Panc1 (cell line): ENCODE results near the gene MRPS27. TPM values are rescaled to one million over a fixed set of nuclear protein-coding genes. Genes with fewer than 3 reads are reported as not detected.

Experiments used
- ATAC-seq: fragments of 200-7000 bp; cut with Tn5 transposase; 2 replicates; pipeline ENCODE4 v1.9.1; 2020; ENCODE audit warnings: mild to moderate bottlenecking, moderate library complexity
- BruUV-seq: library from RNA; stranded (reverse); fragments of 400-500 nt; replicated peaks from 2 replicates; lab custom pipeline; 2021; lab: Mats Ljungman, UMichigan
- CTCF ChIA-PET: fragments of 300-600 bp; sonication (Branson Sonifier 250); formaldehyde crosslinking; loops from one replicate; lab custom pipeline; 2022; ENCODE audit warnings: antibody characterized with exemption; lab: Charles Lee
- POLR2A ChIA-PET: fragments of 300-600 bp; sonication (Branson Sonifier 250); formaldehyde crosslinking; loops from one replicate; lab custom pipeline; 2022; ENCODE audit warnings: antibody characterized with exemption; lab: Charles Lee
- DNase-seq: peaks from one replicate; pipeline ENCODE4 v3.0.0-alpha.2; 2010; ENCODE audit warnings: low read depth, low spot score
- H3K27ac ChIP-seq: 2 replicates; pipeline ENCODE4 v1.5.1; 2011; ENCODE audit warnings: mild to moderate bottlenecking, low read length, inconsistent platforms
- H3K27me3 ChIP-seq: fragments of 200-500 bp; sonication (Bioruptor generic); 2 replicates; pipeline ENCODE4 v1.6.0; 2014; ENCODE audit warnings: low read length, inconsistent platforms; ENCODE audit not compliant: control insufficient read depth, insufficient read depth
- H3K36me3 ChIP-seq: fragments of 200-500 bp; sonication (Bioruptor generic); 2 replicates; pipeline ENCODE4 v1.5.1; 2014; ENCODE audit warnings: inconsistent platforms, mild to moderate bottlenecking, low read length, moderate library complexity; ENCODE audit not compliant: control insufficient read depth, insufficient read depth
- H3K4me1 ChIP-seq: 2 replicates; pipeline ENCODE4 v1.5.1; 2011; ENCODE audit warnings: inconsistent platforms, mild to moderate bottlenecking, low read length, moderate library complexity; ENCODE audit not compliant: control insufficient read depth, insufficient read depth
- H3K4me3 ChIP-seq, 2 experiments: 2 replicates each; pipeline ENCODE4 v1.5.1; 2011 to 2012; ENCODE audit warnings: low read depth in 2 of 2, low read length in 2 of 2, mild to moderate bottlenecking in 2 of 2, inconsistent platforms in 1 of 2, moderate library complexity in 1 of 2
- H3K9me3 ChIP-seq: fragments of 200-500 bp; sonication (Bioruptor generic); 2 replicates; pipeline ENCODE4 v1.5.1; 2014; ENCODE audit warnings: low read depth, mild to moderate bottlenecking, inconsistent platforms, low read length, moderate library complexity; ENCODE audit not compliant: control insufficient read depth, insufficient read depth
- CTCF ChIP-seq: fragments of 450-650 bp; IDR thresholded peaks from 2 replicates; pipeline ENCODE4 v1.5.1; 2017; ENCODE audit warnings: mild to moderate bottlenecking
- POLR2AphosphoS5 ChIP-seq: IDR thresholded peaks from 2 replicates; pipeline ENCODE4 v1.6.1; 2012; ENCODE audit warnings: mild to moderate bottlenecking, low read depth, low read length, moderate library complexity
- REST ChIP-seq, 2 experiments: IDR thresholded peaks; 2 replicates each; pipeline ENCODE4 v1.6.1; 2011 to 2012; ENCODE audit warnings: low read depth in 2 of 2, control low read depth in 1 of 2, low read length in 1 of 2, mild to moderate bottlenecking in 1 of 2, moderate library complexity in 1 of 2; ENCODE audit not compliant: insufficient read depth in 1 of 2
- SIN3A ChIP-seq: IDR thresholded peaks from 2 replicates; pipeline ENCODE4 v1.6.1; 2012; ENCODE audit warnings: low read depth, mild to moderate bottlenecking, low read length, moderate library complexity, borderline replicate concordance; ENCODE audit not compliant: insufficient read depth
- TCF7L2 ChIP-seq: IDR thresholded peaks from 2 replicates; pipeline ENCODE4 v1.6.1; 2011; ENCODE audit warnings: mild to moderate bottlenecking, low read depth, low read length, inconsistent platforms
- in situ Hi-C: cut with HindIII; loops from 2 replicates; pipeline ENCODE4 v1.10.0; 2016; ENCODE audit warnings: low sequenced_read_pairs, low pct_unique_long_range_greater_than_20kb
- intact Hi-C: fragments of 100-400 bp; cut with micrococcal nuclease; formaldehyde crosslinking; loops from one replicate; pipeline ENCODE4 v1.10.0; 2022; ENCODE audit not compliant: unreplicated experiment
- total RNA-seq: library from RNA; stranded (reverse); gene quantifications from one replicate; pipeline ENCODE4 v1.2.1, GENCODE V29; 2021; ENCODE audit not compliant: unreplicated experiment

The MRPS27 gene
- total RNA-seq, 1 experiment from 2014 or later: 67.2 TPM

DNA sequence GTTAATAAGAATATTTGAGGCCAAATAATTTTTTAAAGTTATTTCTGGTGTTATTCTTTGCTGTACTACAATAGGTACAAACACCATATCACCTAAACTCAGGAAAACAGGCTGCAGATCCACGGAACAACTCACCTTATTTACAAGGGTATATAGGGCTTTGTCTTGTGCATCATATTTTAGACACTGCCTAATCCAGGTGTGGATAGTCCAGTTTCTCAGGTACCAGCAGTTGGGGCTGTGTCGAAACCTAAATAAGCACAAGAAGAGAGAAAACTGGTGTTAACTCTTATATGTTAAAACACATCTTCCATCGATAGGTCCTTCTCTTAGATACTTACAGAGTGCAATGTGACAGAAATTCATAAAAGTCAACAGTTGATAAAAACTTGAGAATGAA is 82.2 kb downstream of the MRPS27 start:
- peaks cover 9% of the 10 kb centered on the region; the same call in 1 of the 2 replicates for H3K36me3 ChIP-seq
- ATAC-seq (no peak), DNase-seq (no peak)
- in situ Hi-C loops: no loop called here
- H3K27ac ChIP-seq: no peak overlapping the region
- ChIA-PET CTCF (no interaction called here), POLR2A (no interaction called here)
- no peaks in the 10 kb centered on the region for H3K9me3 ChIP-seq
- no peaks in the 10 kb centered on the region for H3K27me3 ChIP-seq
- no peaks in the 10 kb centered on the region; the same call in 1 of the 2 replicates for H3K4me1 ChIP-seq
- no TSS peak for BruUV-seq
- no peak for TF ChIP-seq TCF7L2
- TF ChIP-seq CTCF: no peak
- no peak for TF ChIP-seq POLR2AphosphoS5
- no peak for TF ChIP-seq REST (IDR thresholded peaks at IDR 0.05; ENCODE audit: insufficient read depth in 1 of 2, low read depth in 2 of 2, low read length in 1 of 2)
- no peak for TF ChIP-seq SIN3A
- intact Hi-C loops: no loop called here
- H3K4me3 ChIP-seq: no peak overlapping the region

- no peak overlapping the region for H3K4me3 ChIP-seq
- no TSS peak for BruUV-seq
- in situ Hi-C loops (no loop called here), intact Hi-C loops (no loop called here)
- H3K4me1 ChIP-seq: no peaks in the 10 kb centered on the region; the same call in 1 of the 2 replicates
- peaks cover 9% of the 10 kb centered on the region; the same call in 1 of the 2 replicates for H3K36me3 ChIP-seq
- no peak for ATAC-seq
- H3K27me3 ChIP-seq: no peaks in the 10 kb centered on the region
- no peak for DNase-seq
- no peak overlapping the region for H3K27ac ChIP-seq
- H3K9me3 ChIP-seq: no peaks in the 10 kb centered on the region
- ChIA-PET CTCF (no interaction called here), POLR2A (no interaction called here)
- TF ChIP-seq SIN3A (no peak), CTCF (no peak), REST (IDR thresholded peaks at IDR 0.05; ENCODE audit: insufficient read depth in 1 of 2, low read depth in 2 of 2, low read length in 1 of 2) (no peak), TCF7L2 (no peak), POLR2AphosphoS5 (no peak)
Observed at GRCh38 chr5:72237415-72237814, 82.6 kb downstream of the MRPS27 start.
